SK-N-SH (cell line): ENCODE results near the gene TXN2.

ENCODE experiments used
- CTCF ChIP-seq: fragments of 200-600 bp; sonication (generic); IDR thresholded peaks from 2 replicates; pipeline ENCODE4 v1.6.1; 2017; ENCODE audit warnings: antibody characterized with exemption, mild to moderate bottlenecking, moderate library complexity
- ELF1 ChIP-seq: IDR thresholded peaks from 2 replicates; pipeline ENCODE4 v1.4.0; 2012
- EP300 ChIP-seq, 2 experiments: IDR thresholded peaks; 2 replicates each; pipeline versions ENCODE4 v1.4.0 to v1.6.1; 2012; ENCODE audit warnings: borderline replicate concordance in 1 of 2, low read depth in 1 of 2, low read length in 1 of 2
- EZH2phosphoT487 ChIP-seq: fragments of 200-600 bp; sonication (generic); IDR thresholded peaks from 2 replicates; pipeline ENCODE4 v1.6.1; 2017; ENCODE audit warnings: low read depth, mixed run types, mild to moderate bottlenecking, antibody characterized with exemption, moderate library complexity, borderline replicate concordance
- FOXJ3 ChIP-seq: sonication (generic); formaldehyde crosslinking; IDR thresholded peaks from 2 replicates; pipeline ENCODE4 v1.5.1; 2020; ENCODE audit warnings: mild to moderate bottlenecking, missing genetic modification reagents
- FOXM1 ChIP-seq: IDR thresholded peaks from 2 replicates; pipeline ENCODE4 v1.4.0; 2012; ENCODE audit warnings: low read depth, mild to moderate bottlenecking
- RAD21 ChIP-seq: IDR thresholded peaks from 2 replicates; pipeline ENCODE4 v1.6.1; 2012; ENCODE audit warnings: mild to moderate bottlenecking, low read length
- RCOR1 ChIP-seq: fragments of 150-350 bp; IDR thresholded peaks from 2 replicates; pipeline ENCODE4 v1.6.1; 2017; ENCODE audit warnings: antibody characterized with exemption, low read length
- REST ChIP-seq: IDR thresholded peaks from 2 replicates; pipeline ENCODE4 v1.6.1; 2012; ENCODE audit warnings: mild to moderate bottlenecking, low read depth, low read length, moderate library complexity
- TCF12 ChIP-seq: IDR thresholded peaks from 2 replicates; pipeline ENCODE4 v1.4.0; 2012

GRCh38 chr22:36454916-36455570 lies 26.4 kb downstream of the TXN2 start:
- peak; percentile 36 for TF ChIP-seq RAD21
- TF ChIP-seq CTCF, result no peak
- TF ChIP-seq FOXM1, result no peak
- TF ChIP-seq TCF12, result no peak
- TF ChIP-seq ELF1, result no peak
- TF ChIP-seq EP300 (IDR thresholded peaks at IDR 0.05; ENCODE audit: borderline replicate concordance in 1 of 2, low read depth in 1 of 2, low read length in 1 of 2), result no peak
- TF ChIP-seq FOXJ3 (CRISPR knock-in tag), result no peak
- TF ChIP-seq RCOR1, result no peak
- TF ChIP-seq EZH2phosphoT487, result no peak
- TF ChIP-seq REST, result 0 out of 2 replicates have a peak, but pooled peaks have one; percentile 13
